ENCODE measurements around the gene ROR2.

- TF ChIP-seq TAF1 (IDR thresholded peaks at IDR 0.05; ENCODE audit: low read depth, low read length) (no peak), PAX5 (IDR thresholded peaks at IDR 0.05; ENCODE audit: insufficient read depth, low read length, severe bottlenecking) (no peak), POLR2A (IDR thresholded peaks at IDR 0.05; ENCODE audit: low read depth, low read length) (no peak), POLR2AphosphoS5 (IDR thresholded peaks at IDR 0.05; ENCODE audit: low read depth, low read length) (no peak)
Measured at GRCh38 chr9:91824601-91825305, 125.3 kb downstream of the ROR2 start.
